HG03103 (cell line): ENCODE results near the gene COL18A1.

ENCODE experiments used
- ATAC-seq: cut with Tn5 transposase; IDR thresholded peaks from one replicate; pipeline ENCODE4 v1.9.1; 2021; ENCODE audit warnings: low read depth; ENCODE audit not compliant: unreplicated experiment

COL18A1 gene

GRCh38 chr21:45381865-45382696 is 22.9 kb upstream of the COL18A1 start:
- ATAC-seq = no peak

DNA sequence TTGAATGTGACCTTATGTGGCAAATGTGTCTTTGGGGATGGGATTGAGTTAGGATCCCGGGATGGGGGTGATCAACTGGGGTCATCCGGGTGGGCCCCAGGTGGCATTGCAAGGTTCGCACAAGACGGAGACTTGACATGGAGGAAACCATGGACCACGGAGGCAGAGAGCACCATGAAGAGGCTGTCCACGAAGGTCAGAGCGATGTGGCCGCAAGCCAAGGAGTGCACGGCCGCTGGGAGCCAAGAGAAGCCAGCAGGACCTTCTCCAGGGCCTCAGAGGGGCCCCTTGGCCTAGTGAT is 22.3 kb upstream of the COL18A1 start:
- no peak for ATAC-seq

GRCh38 chr21:45383111-45383614 is 21.8 kb upstream of the COL18A1 start:
- ATAC-seq = no peak

DNA sequence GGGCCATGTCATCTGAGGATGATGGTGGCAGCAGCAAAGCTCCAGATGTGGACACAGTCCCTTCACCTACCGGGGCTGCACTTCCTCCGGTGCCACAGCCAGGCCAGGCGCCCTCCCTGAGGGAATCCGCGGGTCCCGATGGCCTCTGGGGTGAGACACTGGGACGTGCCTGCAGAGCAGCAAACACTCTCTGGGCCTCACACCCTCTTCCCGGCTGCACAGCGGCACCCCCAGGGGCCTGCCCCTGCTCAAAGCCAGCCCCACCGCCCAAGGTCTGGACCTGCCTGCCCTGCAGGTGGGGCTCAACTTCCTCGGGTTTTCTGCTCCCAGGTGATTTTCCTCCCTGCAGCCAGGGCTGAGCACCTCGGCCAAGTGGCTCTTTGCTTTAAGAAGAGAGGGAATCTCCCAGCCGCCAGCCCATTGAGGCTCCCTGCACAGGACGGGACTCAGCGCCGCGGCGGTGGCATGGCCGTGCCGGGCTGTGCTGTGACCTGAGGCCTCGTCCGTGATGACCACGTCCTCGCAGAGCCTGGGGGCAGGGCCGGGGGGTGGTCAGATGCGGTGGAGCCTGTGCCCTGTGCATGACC is 21.3 kb upstream of the COL18A1 start:
- ATAC-seq = no peak

GRCh38 chr21:45384656-45385548 is 20.1 kb upstream of the COL18A1 start:
- ATAC-seq = no peak

- ATAC-seq = no peak
Measured at GRCh38 chr21:45385549-45386050, 19.4 kb upstream of the COL18A1 start.

- no peak for ATAC-seq
Measured at GRCh38 chr21:45386336-45386727, 18.6 kb upstream of the COL18A1 start.

DNA sequence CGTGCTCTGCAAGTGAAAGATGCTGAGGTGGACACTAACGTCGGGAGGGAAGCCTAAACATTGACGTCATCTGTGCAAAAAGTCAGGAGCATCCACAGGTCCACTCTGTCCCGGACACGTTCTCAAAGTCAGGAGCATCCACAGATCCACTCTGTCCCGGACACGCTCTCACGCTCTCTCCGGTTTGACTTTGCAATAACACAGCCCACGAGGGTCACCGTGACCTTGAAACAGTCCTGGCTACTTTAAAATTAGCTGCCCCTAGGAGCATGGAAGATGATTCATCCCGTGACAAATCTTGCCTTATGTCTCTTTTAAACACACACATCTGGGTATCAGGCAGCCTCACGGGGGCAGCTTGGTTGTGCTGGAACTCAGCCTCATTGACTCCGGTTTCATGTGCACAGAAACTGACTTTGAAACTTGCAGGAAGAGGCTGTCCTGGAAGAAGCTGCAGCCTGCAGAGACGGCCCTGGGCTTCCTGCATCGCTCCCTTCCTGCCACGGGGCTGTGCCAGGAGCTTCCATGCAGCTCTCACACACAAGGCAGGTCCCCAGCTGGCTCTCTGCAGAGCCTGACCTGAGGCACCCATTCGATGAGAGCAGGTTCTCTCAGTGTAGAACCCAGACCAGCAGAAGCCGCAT is 18.1 kb upstream of the COL18A1 start:
- no peak for ATAC-seq

DNA sequence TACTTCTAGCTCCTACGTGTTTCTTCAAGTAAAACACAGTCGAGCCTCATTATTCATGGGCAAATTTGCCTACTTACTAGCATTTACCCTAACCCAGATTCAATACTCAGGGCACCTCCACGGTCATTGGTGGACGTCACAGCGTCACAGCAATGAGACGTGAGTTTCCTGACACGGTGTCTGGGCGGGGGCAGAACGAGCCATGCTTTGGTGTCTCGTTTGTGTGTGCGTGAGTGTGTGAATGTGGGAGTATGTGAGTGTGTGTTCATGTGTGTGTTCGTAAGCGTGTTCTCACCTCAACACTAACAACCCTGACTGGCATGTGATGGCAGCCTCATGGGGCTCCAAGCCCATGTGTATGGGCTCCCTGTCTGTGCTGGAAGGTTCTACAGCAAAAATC is 17.5 kb upstream of the COL18A1 start:
- no peak for ATAC-seq

DNA sequence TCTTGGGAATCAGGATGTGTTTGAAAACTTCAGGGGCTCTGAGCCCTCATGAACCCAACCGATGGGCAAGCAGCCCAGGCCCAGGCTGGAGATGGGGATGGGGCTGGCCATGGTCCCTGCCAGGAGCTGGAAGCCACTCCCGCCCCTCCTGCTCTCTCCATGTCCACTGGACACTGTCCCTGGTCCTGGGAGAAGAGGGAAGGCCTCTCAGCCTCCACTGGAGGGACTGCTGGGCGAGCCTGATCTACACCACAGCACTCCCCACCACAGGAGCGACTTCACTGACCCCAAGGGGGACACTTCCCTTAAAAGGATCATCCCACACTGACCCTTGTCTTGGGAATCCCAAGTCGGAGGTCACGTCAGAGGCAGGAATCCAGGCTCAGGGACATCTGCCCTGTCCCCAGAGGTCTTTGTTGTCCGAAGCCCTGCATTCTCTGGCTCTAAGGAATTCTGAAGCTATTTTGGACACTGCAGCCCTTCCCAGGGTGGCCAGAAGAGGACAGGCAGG is 16.9 kb upstream of the COL18A1 start:
- ATAC-seq = no peak

DNA sequence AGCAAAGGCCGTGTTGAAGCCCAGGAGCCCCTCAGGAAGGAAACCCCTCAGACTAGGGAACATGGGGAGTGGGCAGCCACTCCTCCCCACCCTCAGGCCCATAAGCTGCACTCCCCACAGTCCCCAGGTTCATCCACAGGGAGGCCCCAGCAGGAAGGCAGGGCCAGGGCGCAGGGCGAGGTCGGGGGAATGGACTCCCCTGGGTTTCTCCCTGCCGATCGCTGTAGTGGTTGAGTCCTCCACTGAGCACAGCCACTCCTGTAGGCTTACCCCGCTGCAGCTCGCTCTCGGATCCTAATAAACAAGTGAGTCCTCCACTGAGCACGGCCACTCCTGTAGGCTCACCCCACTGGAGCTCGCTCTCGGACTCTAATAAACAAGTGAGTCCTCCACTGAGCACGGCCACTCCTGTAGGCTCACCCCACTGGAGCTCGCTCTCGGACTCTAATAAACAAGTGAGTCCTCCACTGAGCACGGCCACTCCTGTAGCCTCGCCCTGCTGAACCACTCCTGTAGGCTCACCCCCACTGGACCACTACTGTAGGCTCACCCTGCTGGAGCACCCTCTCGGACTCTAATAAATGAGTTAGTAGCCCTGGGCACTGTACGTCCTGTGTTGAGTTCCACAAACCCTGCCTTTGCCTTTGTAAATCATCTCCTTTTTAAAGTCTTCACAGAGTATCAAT is 16.2 kb upstream of the COL18A1 start:
- no peak for ATAC-seq

DNA sequence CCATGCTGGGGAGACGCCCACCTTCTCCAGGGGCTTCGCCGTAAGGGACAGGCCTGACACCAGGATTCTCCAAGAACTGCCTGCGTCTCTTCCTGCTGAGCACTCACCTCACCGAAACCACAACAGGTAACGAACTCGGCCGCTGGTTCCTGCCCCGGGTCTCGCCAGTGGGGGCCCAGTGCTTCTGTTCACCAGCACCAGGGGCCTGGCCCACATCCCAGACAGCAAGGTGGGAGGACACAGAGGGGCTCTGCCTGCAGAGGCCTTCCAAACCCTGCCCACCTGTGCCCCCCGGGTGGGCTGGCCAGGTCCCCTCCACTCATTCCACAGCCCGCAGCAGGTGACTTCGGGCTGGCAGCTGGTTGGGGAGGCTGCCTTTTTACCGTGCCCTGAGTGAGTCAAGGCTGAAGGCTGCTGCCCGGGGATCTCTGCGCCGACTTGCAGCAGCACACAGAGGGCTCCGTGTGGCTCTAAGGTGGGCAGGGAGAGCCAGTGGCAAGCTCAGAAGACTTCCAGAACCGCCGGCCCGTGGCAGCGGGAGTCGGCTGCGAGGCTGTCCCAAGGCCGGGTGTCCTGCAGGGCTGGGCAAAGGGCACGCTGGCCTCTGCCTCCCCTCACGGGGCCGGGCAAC is 14.7 kb upstream of the COL18A1 start:
- no peak for ATAC-seq

DNA sequence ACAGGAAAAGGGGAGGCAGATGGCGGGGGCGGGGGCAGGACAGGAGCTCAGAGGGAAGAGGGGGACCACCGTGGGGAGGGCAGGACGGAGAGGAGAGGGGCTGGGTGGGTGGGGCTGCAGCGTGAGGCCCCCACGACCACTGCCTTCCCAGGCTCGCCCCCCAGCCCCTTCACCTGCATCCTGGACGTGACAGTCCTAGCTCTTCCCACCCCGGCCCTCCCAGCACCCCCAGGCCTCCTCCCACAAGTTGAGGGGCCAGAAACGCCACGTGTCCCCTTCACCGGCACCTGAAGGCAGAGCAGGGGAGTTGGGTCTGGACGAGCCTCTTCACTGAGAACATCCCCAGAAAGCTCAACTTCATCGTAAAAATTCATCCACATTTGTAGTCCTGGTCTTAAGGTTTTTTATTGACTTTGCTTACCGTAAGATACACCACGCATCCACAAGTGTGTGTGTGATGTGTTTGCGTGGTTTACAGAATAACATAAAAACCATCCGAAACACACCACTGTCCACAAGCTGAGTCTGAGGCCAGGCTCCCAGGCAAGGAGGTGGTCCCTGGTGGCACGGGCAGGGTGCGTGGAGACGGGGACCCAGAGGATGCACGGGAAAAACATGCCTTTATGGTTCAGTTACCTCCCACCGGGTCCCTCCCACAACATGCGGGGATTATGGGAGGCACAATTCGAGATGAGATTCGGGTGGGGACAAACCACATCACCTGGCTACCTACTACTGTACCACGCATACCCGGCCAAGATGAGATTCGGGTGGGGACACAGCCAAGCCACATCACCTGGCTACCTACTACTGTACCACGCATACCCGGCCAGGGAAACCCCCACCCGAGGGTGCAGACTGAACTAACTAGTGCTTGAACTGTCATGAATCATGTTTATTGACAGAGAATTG is 13.9 kb upstream of the COL18A1 start:
- ATAC-seq = no peak

GRCh38 chr21:45391743-45392572 is 13.0 kb upstream of the COL18A1 start:
- ATAC-seq = no peak

DNA sequence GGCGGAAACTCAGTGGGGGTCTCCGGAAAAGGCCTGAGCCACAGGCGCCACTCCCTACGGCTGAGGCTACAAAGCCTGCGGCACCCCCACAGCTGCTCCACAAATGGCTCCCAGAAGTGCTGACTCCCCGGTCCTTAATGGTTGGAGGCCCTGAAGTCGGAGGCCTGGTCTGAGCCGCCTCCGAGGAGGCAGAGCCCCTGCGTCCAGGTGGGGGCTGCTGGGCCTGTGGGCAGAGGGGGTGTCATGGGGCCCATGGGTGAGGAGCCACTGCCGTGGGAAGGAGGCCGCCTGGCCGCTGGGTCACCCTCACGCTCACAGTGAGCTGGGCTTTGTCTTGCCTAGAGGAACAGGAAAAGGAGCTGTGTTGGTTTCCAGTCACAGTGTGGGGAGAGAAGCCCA is 12.4 kb upstream of the COL18A1 start:
- ATAC-seq = no peak

- no peak for ATAC-seq
Measured at GRCh38 chr21:45393021-45393420, 11.9 kb upstream of the COL18A1 start.

DNA sequence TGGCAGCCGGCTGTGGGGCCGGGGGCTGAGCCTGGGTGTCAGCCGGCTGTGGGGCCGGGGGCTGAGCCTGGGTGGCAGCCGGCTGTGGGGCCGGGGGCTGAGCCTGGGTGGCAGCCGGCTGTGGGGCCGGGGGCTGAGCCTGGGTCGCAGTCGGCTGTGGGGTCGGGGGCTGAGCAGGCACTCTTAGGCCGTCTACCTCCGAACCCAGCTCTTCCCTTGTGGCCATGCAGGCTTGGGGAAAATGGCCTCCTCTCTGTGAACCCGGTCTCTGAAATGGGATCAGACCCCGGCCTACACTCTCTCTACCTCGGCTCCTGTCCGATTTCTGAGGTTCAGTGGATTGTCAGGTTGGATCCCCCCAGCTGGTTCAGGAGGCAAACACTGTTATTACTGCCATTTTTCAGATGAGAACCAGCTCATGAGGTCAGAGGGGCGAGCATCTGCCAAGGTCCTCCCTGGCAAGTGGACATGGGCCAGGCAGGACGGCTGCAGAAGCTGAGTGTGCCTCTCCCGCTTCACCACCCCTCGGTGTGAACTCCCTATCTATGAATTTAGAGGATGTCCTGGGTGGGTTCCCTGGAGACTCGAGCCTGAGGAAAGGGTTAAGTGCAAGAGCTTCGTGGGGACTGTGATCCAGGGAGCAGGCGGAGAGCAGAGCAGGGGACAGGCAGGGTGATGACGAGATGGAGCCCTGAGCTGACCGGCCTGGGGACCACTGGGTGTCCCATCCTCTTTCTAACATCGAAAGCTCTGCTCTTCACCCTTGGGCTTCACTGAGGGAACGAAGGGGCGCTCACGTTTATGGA is 10.9 kb upstream of the COL18A1 start:
- no peak for ATAC-seq
